H9 (cell line): ENCODE data around the gene VWA8. TPM values are rescaled to one million over a fixed set of nuclear protein-coding genes. Genes with fewer than 3 reads are reported as not detected.

Source experiments
- DNase-seq: peaks from one replicate; pipeline ENCODE4 v3.0.0-alpha.2; 2017
- H2AFZ ChIP-seq: one replicate; pipeline ENCODE4 v1.6.1; 2013; ENCODE audit warnings: mild to moderate bottlenecking, low read length, control low read depth, moderate library complexity
- H2AK5ac ChIP-seq: 2 replicates; pipeline ENCODE4 v1.6.1; 2013; ENCODE audit warnings: low read length, control low read depth, mixed read lengths; ENCODE audit not compliant: insufficient read length
- H2BK120ac ChIP-seq: one replicate; pipeline ENCODE4 v1.6.1; 2013; ENCODE audit warnings: low read depth, mild to moderate bottlenecking, low read length, control low read depth, inconsistent platforms; ENCODE audit not compliant: poor library complexity, severe bottlenecking
- H2BK12ac ChIP-seq: 2 replicates; pipeline ENCODE4 v1.6.1; 2013; ENCODE audit warnings: low read length, control low read depth, mixed read lengths, low read depth; ENCODE audit not compliant: insufficient read length
- H2BK15ac ChIP-seq: 2 replicates; pipeline ENCODE4 v1.6.1; 2013; ENCODE audit warnings: low read depth, low read length, control low read depth
- H2BK20ac ChIP-seq: one replicate; pipeline ENCODE4 v1.6.1; 2013; ENCODE audit warnings: low read depth, mild to moderate bottlenecking, low read length, control low read depth, inconsistent platforms; ENCODE audit not compliant: poor library complexity, severe bottlenecking
- H2BK5ac ChIP-seq: 2 replicates; pipeline ENCODE4 v1.6.1; 2013; ENCODE audit warnings: low read length, control low read depth, mixed read lengths; ENCODE audit not compliant: insufficient read length
- H3K14ac ChIP-seq: 2 replicates; pipeline ENCODE4 v1.6.1; 2013; ENCODE audit warnings: low read length, control low read depth; ENCODE audit not compliant: insufficient read depth
- H3K18ac ChIP-seq: 2 replicates; pipeline ENCODE4 v1.6.1; 2013; ENCODE audit warnings: low read depth, mild to moderate bottlenecking, mixed read lengths, low read length, control low read depth; ENCODE audit not compliant: insufficient read length
- H3K23ac ChIP-seq: 2 replicates; pipeline ENCODE4 v1.6.1; 2013; ENCODE audit warnings: low read length, control low read depth, mixed read lengths, low read depth; ENCODE audit not compliant: insufficient read length
- H3K23me2 ChIP-seq: 2 replicates; pipeline ENCODE4 v1.6.1; 2013; ENCODE audit warnings: low read depth, mild to moderate bottlenecking, mixed read lengths, low read length, control low read depth; ENCODE audit not compliant: insufficient read length, poor library complexity, severe bottlenecking
- H3K27ac ChIP-seq: 2 replicates; pipeline ENCODE4 v1.5.1; 2013; ENCODE audit warnings: low read length, control low read depth, mixed read lengths, low read depth; ENCODE audit not compliant: insufficient read length
- H3K27me3 ChIP-seq: 2 replicates; pipeline ENCODE4 v1.6.1; 2013; ENCODE audit warnings: low read length, control low read depth, inconsistent platforms; ENCODE audit not compliant: insufficient read depth
- H3K4ac ChIP-seq: 2 replicates; pipeline ENCODE4 v1.6.1; 2013; ENCODE audit warnings: low read depth, mild to moderate bottlenecking, control low read depth, inconsistent platforms, low read length, moderate library complexity
- H3K4me1 ChIP-seq: 2 replicates; pipeline ENCODE4 v1.6.1; 2013; ENCODE audit warnings: low read length, control low read depth, inconsistent platforms; ENCODE audit not compliant: insufficient read depth
- H3K4me2 ChIP-seq: 2 replicates; pipeline ENCODE4 v1.6.1; 2013; ENCODE audit warnings: low read length, control low read depth, mixed read lengths; ENCODE audit not compliant: insufficient read length, insufficient read depth
- H3K56ac ChIP-seq: 2 replicates; pipeline ENCODE4 v1.6.1; 2013; ENCODE audit warnings: low read depth, mild to moderate bottlenecking, mixed read lengths, low read length, control low read depth; ENCODE audit not compliant: insufficient read length
- H3K79me1 ChIP-seq: 2 replicates; pipeline ENCODE4 v1.6.1; 2013; ENCODE audit warnings: low read depth, mild to moderate bottlenecking, moderate library complexity, low read length, control low read depth, inconsistent platforms; ENCODE audit not compliant: insufficient read depth, poor library complexity, severe bottlenecking
- H3K79me2 ChIP-seq: 2 replicates; pipeline ENCODE4 v1.6.1; 2013; ENCODE audit warnings: low read length, control low read depth, inconsistent platforms; ENCODE audit not compliant: insufficient read depth
- H3K9ac ChIP-seq: 2 replicates; pipeline ENCODE4 v1.6.1; 2013; ENCODE audit warnings: low read length, control low read depth, mixed read lengths; ENCODE audit not compliant: insufficient read length; ENCODE audit errors: extremely low read depth
- H3K9me3 ChIP-seq: one replicate; pipeline ENCODE4 v1.6.1; 2013; ENCODE audit warnings: low read depth, low read length, inconsistent platforms; ENCODE audit not compliant: control insufficient read depth
- H3T11ph ChIP-seq: one replicate; pipeline ENCODE4 v1.6.1; 2013; ENCODE audit warnings: mild to moderate bottlenecking, low read length, control low read depth, inconsistent platforms
- H4K20me1 ChIP-seq: one replicate; pipeline ENCODE4 v1.6.1; 2013; ENCODE audit not compliant: control insufficient read depth, insufficient read length, insufficient read depth
- H4K5ac ChIP-seq: 2 replicates; pipeline ENCODE4 v1.6.1; 2013; ENCODE audit warnings: low read depth, mild to moderate bottlenecking, mixed read lengths, low read length, control low read depth; ENCODE audit not compliant: insufficient read length
- H4K8ac ChIP-seq: replicated peaks from 2 replicates; pipeline ENCODE4 v1.6.1; 2013; ENCODE audit warnings: low read length, control low read depth, mixed read lengths, low read depth; ENCODE audit not compliant: insufficient read length
- H4K91ac ChIP-seq: 2 replicates; pipeline ENCODE4 v1.6.1; 2013; ENCODE audit warnings: low read depth, mild to moderate bottlenecking, moderate library complexity, mixed read lengths, low read length, control low read depth; ENCODE audit not compliant: insufficient read length
- H3K27ac Mint-ChIP-seq, 3 experiments: 2 replicates in 2 of 3; 3 replicates in 1 of 3; pipeline ENCODE4 v1.8.0; 2020 to 2021; ENCODE audit warnings: mixed read lengths in 3 of 3, mild to moderate bottlenecking in 1 of 3, moderate library complexity in 1 of 3
- H3K27me3 Mint-ChIP-seq: 2 replicates; pipeline ENCODE4 v1.8.0; 2021; ENCODE audit warnings: low read depth, mild to moderate bottlenecking, moderate library complexity, mixed read lengths
- H3K36me3 Mint-ChIP-seq, 3 experiments: 2 replicates in 2 of 3; 3 replicates in 1 of 3; pipeline ENCODE4 v1.8.0; 2020 to 2021; ENCODE audit warnings: low read depth in 3 of 3, mixed read lengths in 3 of 3; ENCODE audit not compliant: insufficient read depth in 1 of 3
- H3K4me1 Mint-ChIP-seq, 2 experiments: 2 replicates each; pipeline ENCODE4 v1.8.0; 2020; ENCODE audit warnings: mixed read lengths in 2 of 2
- H3K4me3 Mint-ChIP-seq, 2 experiments: 2 replicates in 1 of 2; 3 replicates in 1 of 2; pipeline ENCODE4 v1.8.0; 2020 to 2021; ENCODE audit warnings: mild to moderate bottlenecking in 2 of 2, mixed read lengths in 2 of 2, moderate library complexity in 1 of 2
- H3K9me3 Mint-ChIP-seq, 2 experiments: 2 replicates in 1 of 2; 3 replicates in 1 of 2; pipeline ENCODE4 v1.8.0; 2020; ENCODE audit warnings: mild to moderate bottlenecking in 2 of 2, mixed read lengths in 2 of 2, moderate library complexity in 1 of 2
- CTCF ChIP-seq: fragments of 200-600 bp; sonication (generic); conservative IDR thresholded peaks from 3 replicates; pipeline ENCODE4 v1.8.0; 2021; ENCODE audit warnings: antibody characterized with exemption, mild to moderate bottlenecking
- WGBS: extraction: QIAGEN DNeasy Blood & Tissue Kit; methylation state at CpG from one replicate; pipeline ENCODE4 v1.1.7; 2013; ENCODE audit warnings: missing lambda C conversion rate, low lambda C conversion rate, mixed read lengths; ENCODE audit not compliant: insufficient read length; ENCODE audit errors: extremely low coverage; 5-methylcytosine and 5-hydroxymethylcytosine counted together
- total RNA-seq: library from RNA; stranded (reverse); gene quantifications from 2 replicates; pipeline ENCODE4 v1.2.1, GENCODE V29; 2021

Gene VWA8
- total RNA-seq, 1 experiment from 2014 or later = 17.4 TPM

GRCh38 chr13:41651413-41652058 is 309.4 kb downstream of the VWA8 start:
- H4K20me1 ChIP-seq = no peaks in the 10 kb centered on the region
- peaks cover 10 to 13% of the 10 kb centered on the region in 2 experiments for H3K4me1 Mint-ChIP-seq
- no peak overlapping the region for H3K23ac ChIP-seq
- H3K4me2 ChIP-seq = no peak overlapping the region
- peaks cover 3 to 5% (median 5%) of the 10 kb centered on the region in 3 experiments; a peak in 5 of 7 replicates for H3K36me3 Mint-ChIP-seq
- no peak for TF ChIP-seq CTCF
- no peaks in the 10 kb centered on the region for H3K79me1 ChIP-seq
- H3K27me3 Mint-ChIP-seq = no peaks in the 10 kb centered on the region
- H2BK20ac ChIP-seq = no peak overlapping the region
- DNase-seq = no peak
- H2BK15ac ChIP-seq = no peak overlapping the region
- H3K79me2 ChIP-seq = no peaks in the 10 kb centered on the region
- H3K9ac ChIP-seq = no peak overlapping the region
- no peak overlapping the region for H2AK5ac ChIP-seq
- no peaks in the 10 kb centered on the region for H3K23me2 ChIP-seq
- no peak overlapping the region for H4K5ac ChIP-seq
- no peak overlapping the region for H2BK5ac ChIP-seq
- no peak overlapping the region for H3T11ph ChIP-seq
- no CpG with 5 or more reads among the region's 1 CpG for WGBS
- peaks cover 0 to 3% of the 10 kb centered on the region in 2 experiments; a peak in 2 of 5 replicates for H3K9me3 Mint-ChIP-seq
- H3K4me3 Mint-ChIP-seq = no peak overlapping the region
- no peak overlapping the region for H4K91ac ChIP-seq
- no peak overlapping the region for H3K18ac ChIP-seq
- H3K14ac ChIP-seq = no peak overlapping the region
- H3K4ac ChIP-seq = no peak overlapping the region
- no peaks in the 10 kb centered on the region for H3K9me3 ChIP-seq
- H2BK12ac ChIP-seq = no peak overlapping the region
- no peak overlapping the region for H3K27ac ChIP-seq
- H3K56ac ChIP-seq = no peak overlapping the region
- H4K8ac ChIP-seq = no peak overlapping the region
- peak overlapping the region in 1 of 3 experiments; percentile 77; a peak in 2 of 7 replicates for H3K27ac Mint-ChIP-seq
- H3K27me3 ChIP-seq = no peaks in the 10 kb centered on the region
- no peak overlapping the region for H2BK120ac ChIP-seq
- H2AFZ ChIP-seq = no peak overlapping the region
- H3K4me1 ChIP-seq = no peaks in the 10 kb centered on the region
